ENCODE results near the gene NLRC5.
"Not testable (repeated sequence)": the region's sequence is repeated elsewhere in the genome, so short reads cannot be mapped to it uniquely, and the experiment has no call there.

The NLRC5 gene

DNA sequence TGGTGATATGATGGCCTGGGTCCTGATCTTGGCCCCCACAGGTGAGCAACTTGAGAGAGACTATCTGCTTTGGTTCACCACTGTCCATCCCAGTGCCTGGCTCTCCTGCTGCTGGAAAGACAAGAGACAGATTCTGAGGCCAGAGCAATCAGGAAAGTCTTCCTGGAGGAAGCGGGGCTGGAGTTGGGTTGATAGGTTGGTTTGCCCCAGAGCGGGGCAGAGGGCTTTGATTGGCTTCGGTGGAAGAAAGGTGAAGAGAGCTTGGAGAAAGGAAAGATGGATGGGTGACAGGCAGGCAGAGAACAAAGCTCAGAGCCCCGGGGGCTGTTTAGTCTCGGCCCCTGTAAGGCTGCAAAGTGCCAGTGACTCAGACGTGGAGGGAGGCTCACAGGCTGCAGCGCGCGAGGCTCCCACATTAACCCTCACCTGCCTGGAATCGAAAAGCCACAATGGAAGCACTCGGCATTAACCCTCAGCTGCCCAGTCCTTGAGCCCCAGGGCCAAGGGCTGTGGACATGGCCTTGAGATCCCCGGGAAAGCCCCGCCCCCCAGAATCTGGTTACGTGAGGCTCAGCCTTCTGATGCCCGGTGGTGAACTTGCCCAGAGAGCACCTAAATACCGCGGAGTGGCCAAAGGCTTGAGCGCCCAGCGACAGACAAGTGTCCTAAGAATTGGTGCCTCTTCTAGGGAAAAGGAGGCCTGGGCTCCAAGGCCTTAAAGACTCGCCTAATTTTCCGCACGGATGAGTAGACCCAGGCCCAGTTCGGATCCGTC, 102.0 kb downstream of the NLRC5 start:
- no peak for FAIRE-seq

DNA sequence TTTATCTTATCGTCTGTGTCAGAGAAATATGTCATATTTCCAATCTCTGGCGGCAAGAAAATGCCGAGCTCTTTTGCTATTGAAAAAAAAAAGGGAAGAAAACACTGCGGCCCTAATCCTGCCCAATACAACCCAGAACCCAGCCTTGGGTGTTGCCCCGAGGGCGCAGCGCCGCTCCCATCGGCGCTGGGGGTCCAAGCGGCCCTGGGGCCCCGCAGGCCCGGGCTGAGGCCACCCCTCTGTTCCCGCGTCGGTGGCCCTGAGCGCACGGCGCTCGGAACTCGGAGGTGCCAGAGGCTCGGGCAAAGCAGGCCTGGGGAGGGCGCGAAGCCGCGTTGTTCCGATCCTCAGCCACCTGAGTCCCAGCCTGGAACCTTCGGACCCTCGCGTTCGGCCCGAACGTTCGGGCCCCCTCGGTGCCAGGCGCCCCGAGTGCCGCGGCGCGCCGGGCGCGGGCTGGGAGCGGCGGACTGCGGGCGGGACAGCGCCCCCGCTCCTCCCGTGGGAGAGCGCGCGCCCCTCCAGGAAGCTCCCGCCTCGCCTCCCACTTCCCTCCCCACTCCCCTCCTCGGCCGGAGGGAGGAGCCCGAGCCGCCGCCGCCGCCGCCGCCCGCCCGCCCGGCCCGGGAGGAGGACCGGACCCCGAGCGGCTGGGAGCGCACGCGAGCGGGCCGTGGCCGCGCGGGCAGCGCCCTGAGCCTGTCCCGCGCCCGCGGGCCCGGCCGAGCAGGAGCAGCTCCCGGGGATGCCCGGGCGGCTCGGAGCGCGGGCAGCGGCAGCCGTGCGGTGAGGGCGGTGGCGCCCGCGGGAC, 102.8 kb downstream of the NLRC5 start, which contains the start of gene CPNE2:
CPNE2 (plus strand) TSS at position 609 of the 811 bp plus-strand sequence. CDS start 18,160 bp downstream, outside the sequence.
- DNase-seq (ENCODE audit: extremely low spot score, insufficient read length, low read depth) (no peak), FAIRE-seq (no peak)

More for the DNA sequence above, 102.0 kb downstream of the NLRC5 start:
- DNase-seq (ENCODE audit: extremely low spot score, insufficient read length, low read depth), result no peak

DNA sequence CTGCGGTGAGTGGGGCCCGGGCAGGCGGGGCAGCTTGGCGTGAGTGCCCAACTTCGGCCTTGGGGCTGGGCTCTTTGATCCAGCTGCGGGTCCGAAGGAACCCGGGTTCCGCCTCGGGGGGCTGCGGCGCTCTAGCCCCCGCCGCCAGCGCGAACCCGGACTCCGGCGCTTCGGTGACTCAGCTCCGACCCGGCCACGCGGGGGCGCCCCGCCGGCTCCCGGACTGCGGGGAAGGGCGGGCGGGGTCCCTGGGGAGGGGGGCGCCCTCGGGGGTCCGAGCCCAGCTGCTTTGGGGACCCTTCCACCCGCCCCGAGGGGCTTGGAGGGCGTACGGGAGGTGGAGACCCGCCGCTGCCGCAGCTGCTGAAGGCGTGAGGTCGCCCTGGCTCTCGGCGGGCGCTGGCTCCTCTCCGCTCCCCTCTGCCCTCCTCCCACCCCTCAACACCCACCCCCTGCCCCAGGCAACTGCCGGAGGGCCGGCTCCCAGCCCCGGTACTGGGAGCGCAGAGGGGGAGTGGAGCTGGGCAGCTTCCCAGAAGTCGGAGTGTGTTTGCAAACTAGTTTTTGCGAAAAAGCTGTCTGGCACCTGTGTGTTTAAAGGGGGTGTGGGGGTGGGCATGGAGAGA, 103.5 kb downstream of the NLRC5 start:
- FAIRE-seq (no peak), DNase-seq (ENCODE audit: extremely low spot score, insufficient read length, low read depth) (no peak)

DNA sequence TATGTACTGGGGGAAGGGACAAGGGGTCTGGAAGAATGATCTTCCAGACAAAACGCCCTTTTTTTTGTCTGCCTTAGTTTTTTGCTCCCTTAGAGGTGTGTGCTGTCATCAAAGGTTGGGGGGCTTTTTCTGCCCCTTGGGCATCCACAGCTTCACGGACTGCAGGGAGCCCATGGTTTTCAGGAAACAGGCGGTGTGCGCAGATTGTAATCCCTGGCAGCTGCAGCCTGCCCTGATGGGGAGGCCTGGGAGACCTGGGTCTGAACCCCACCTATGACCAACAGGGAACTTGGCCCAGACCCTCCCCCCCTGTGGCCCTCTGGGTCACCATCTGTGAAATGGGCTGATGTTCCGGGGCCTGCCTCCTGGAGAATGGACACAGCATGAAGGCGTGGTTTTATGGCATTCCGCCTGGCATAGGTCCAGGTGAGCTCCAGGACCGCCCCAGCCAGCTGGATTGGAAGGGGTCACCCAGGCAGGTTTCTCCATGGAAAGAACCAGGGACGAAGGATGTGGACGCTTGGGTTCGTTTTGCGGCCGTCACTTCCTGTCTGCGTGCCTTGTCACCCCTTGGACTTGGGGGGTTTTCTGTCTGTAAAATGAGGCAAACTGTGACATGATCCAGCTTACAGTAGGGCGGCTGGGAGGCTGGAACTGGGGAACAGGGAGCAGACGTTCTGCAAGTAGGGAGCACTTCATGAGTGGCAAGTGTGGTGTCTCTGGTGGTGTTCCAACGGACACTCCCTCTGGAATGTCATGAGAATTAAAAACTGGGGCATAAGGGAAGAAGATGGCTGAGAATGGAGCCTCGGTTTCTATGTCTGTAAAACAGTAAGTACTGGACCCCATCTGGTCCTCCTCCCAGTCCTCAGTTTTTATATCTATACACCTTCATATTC, 104.6 kb downstream of the NLRC5 start:
- no peak for DNase-seq (ENCODE audit: extremely low spot score, insufficient read length, low read depth)
- no peak for FAIRE-seq

DNA sequence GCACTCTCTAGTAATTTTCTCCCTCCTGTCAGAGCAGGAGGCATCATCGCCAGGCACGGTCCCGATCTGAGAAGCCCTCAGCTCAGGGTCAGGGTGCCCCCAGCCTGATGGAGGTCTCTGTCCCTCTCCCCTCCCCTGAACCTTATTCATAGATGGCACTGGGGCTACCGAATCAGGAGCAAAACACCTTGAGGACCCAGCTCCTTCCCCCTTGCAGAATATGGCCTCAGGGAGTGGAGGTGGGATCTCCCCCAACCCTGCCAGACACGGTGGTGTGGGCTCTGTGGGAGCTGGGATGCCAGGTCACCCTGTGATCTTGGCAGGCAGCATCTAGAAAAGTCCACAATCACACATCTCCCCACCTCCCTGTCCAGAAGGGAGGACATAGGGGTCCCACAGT, 105.6 kb downstream of the NLRC5 start:
- DNase-seq (ENCODE audit: extremely low spot score, insufficient read length, low read depth) (no peak), FAIRE-seq (no peak)

DNA sequence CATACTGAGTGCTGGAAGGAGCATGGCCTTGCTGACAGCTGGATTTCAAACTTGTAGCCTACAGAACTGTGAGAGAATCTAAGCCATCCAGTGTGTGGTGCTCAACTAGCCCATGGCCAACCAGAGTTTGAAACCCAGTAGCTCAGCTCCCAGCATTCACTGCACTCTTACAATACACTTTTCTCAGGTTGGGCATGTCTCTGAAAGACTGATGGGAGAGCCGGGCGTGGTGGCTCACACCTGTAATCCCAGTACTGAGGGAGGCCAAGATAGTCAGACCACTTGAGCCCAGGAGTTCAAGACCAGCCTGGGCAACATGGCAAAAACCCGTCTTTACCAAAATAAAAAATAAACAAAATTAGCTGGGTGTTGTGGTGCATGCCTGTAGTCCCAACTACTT, 106.8 kb downstream of the NLRC5 start:
- DNase-seq (ENCODE audit: extremely low spot score, insufficient read length, low read depth) (no peak), FAIRE-seq (no peak)

DNA sequence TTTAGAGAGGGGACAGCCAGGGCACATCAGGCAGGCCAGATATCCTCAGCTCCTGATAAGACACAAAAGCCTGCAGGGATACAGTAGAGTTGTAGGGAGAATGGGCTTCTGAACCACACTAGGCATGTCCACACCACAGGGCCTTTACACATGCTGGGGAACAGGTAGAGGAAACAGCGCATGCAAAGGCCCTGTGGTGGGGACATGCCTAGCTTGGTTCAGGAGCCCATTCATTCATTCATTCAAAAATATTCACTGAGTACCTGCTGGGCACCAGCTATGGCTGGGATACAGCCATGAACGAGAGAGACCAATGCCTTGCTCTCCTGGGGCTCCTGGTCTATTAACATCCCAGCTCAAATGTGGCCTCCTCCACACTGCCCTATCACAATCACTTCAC, 107.4 kb downstream of the NLRC5 start:
- no peak for FAIRE-seq
- DNase-seq (ENCODE audit: extremely low spot score, insufficient read length, low read depth), result no peak

DNA sequence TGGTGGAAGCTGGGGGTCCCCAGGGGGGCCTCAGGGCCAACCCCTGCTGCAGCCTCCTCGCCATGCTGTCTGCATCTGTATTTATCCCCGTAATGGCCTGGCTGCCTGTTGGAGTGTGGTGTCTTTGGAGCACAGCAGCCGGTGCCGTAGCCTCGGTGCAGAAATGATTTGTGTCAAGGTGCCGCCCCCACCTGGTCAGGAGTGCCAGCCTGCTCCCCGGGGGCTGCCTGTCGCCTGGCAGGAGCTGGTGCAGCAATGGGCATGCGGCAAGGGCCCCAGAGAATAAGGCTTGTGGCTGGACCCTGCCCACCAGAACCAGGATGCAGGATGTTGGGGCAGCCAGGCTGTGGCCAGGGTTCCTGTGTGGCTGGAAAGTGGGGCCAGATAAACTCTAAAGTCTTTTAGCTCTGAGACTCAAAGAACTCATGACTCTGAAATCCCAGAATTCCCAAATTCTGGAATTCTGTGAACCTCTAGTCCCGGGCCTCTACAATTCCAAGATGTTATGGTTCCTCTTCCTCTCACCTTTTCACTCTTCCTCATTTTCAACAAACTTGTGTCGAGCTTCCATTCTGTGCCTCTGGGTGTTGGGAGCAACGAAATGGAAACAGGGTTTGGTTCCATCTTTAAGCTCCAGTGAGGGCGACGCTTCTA, 109.0 kb downstream of the NLRC5 start:
- FAIRE-seq (no peak), DNase-seq (ENCODE audit: extremely low spot score, insufficient read length, low read depth) (no peak)

DNA sequence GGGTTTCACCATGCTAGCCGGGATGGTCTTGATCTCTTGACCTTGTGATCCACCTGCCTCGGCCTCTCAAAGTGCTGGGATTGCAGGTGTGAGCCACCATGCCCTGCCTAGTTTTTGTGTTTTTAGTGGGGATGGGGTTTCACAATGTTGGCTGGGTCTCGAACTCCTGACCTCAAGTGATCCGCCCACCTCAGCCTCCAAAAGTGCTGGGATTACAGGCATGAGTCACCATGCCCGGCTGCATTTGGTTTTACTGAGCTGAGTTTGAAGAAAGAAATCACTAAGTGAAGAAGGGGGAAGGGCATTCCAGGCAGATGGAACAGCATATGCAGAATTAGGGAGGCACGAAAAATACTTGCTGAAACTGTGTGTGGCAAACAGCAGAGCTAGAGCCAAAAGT, 110.6 kb downstream of the NLRC5 start:
- FAIRE-seq; DNase-seq (ENCODE audit: extremely low spot score, insufficient read length, low read depth): not testable (repeated sequence)

DNA sequence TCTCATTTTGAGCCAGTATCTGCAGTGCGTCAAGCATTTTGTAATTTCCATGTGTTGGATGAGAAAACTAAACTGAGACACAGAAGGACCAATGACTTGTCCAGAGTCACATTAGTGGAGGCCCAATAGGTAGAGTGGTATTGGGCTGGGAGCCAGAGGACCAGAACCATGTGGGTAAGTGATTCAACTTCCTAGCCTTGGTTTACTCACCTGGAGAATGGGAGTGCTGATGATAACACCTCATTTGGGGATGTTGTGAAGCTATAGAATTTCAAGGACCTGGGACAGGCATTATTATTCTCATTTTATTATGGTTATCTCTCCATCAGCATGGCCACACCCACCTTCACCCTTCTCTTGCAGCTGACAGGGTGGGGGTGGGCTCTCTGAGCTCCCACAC, 111.1 kb downstream of the NLRC5 start:
- no peak for FAIRE-seq
- DNase-seq (ENCODE audit: extremely low spot score, insufficient read length, low read depth), result no peak

DNA sequence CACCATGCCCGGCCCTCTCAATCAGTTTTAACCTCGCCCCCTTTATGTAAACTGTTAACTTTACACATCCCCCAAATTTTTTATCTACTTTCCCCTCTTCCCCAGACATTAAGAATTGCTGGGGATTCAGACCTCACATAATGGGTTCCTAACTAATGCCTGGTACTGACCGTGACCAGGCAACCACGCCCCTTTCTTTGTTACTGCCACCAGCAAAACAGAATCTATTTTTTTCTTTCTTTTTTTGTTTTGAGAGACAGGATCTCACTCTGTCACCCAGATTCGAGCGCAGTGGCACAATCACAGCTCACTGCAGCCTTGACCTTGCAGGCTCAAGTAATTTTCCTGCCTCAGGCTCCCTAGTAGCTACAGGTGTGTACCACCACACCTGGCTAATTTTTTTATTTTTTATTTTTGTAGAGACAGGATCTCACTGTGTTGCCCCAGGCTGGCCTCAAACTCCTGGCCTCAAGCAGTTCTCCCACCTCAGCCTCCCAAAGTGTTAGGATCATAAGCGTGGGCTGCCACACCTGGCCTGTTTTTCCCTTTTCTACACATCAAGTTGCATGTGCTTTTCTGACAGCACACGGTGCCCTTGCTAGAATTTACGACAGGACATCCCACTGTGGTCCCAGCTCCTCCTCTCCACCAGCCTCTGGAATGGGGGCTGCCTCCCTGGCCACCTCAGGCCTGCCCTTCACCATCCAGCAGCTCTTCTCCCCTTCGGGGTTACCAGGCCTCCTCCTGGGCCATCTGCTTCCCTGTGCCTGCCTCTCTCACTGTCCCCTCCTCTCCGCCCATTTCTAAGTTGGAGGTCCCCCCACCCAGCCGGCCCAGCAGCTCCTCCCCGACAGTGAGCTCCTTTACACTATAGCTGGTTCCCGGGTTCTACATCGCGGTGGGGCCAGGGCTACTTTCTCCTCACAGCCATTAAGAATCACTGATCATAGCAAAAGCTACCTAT, 113.8 kb downstream of the NLRC5 start:
- no peak for DNase-seq (ENCODE audit: extremely low spot score, insufficient read length, low read depth)
- FAIRE-seq, result no peak

DNA sequence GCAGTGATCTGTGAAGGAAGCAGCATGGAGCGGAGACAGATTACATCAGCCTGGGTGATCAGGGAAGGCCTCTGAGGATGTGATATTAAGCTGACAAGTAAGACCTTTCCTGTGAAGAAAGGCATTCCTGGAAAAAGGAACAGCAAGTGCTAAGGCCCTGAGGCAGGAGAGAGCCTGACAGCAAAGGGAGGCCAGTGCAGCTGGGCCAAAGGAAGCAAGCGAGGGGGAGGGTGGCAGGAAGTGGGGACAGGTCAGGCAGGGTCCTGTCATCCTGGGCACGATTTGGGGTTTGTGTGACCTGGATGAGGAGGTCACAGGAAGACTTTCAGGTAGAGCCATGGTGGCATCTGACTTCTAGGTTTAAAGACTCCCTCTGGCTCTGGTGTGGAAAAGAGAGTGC, 115.3 kb downstream of the NLRC5 start:
- FAIRE-seq, result no peak
- no peak for DNase-seq (ENCODE audit: extremely low spot score, insufficient read length, low read depth)

DNA sequence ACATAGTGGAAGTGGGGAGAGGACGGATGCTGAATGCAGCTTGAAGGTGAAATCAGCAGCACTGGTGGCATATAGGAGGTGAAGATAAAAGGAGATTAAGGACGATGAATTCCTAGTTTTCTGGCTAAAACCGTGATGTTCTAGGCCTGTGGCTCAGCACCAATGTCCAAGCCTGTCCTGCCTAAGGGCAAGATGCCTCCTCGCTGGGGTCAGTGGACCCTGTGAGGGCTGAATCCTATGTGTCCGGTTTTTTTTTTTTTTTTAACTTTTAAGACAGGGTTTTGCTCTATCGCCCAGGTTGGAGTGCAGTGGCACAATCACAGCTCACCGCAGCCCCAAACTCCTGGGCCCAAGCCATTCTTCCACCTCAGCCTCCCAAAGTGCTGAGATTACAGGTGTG, 115.8 kb downstream of the NLRC5 start:
- no peak for DNase-seq (ENCODE audit: extremely low spot score, insufficient read length, low read depth)
- FAIRE-seq, result no peak

DNA sequence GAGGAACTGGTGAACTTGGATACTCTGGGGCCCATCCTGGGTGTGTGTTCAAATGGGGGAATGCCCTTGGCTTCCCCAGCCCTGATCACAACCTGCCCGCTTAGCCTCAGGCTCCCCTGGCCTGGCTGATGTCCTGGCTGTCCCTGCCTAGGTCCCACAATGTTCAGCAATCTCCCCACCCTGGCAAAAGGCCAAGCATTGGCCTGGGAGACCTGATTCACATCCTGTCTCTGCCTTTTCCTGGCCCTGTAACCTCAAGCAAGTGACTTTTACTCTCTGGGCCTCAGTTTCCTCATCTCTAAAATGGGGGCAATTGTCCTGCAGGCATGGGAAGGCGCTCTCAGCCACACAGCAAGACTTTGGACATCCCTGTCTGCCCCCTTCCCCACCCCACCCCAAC, 117.4 kb downstream of the NLRC5 start:
- no peak for FAIRE-seq

DNA sequence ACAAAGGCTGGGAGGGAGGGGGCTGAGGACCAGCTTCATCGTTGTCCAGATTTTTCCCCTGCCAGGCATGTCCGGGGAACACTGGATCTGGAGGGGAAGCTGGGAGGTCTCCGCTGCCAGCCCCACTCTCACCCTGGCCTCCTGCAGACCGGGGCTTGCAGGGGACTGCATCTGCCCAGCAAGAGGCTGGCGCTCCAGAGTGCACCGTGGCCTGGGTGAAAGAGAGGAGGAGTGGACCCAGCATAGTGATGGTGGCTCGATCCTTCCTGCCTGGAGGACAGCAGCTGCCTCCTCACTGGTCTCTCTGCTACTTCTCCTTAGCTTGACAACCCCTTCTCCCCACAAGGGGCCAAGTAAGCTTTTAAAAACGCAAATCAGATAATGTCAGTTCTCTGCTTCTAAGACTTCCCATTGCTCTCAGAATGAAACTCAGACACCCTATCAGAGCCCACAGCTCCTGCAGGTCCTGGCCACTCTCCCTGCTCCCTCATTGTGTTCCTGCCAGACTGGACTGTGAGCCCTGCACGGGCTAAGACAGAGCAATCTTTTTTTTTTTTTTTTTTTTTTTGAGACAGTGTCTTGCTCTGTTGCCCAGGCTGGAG, 118.1 kb downstream of the NLRC5 start:
- DNase-seq (ENCODE audit: extremely low spot score, insufficient read length, low read depth) (no peak), FAIRE-seq (no peak)

More for the DNA sequence above, 117.4 kb downstream of the NLRC5 start:
- no peak for DNase-seq (ENCODE audit: extremely low spot score, insufficient read length, low read depth)

DNA sequence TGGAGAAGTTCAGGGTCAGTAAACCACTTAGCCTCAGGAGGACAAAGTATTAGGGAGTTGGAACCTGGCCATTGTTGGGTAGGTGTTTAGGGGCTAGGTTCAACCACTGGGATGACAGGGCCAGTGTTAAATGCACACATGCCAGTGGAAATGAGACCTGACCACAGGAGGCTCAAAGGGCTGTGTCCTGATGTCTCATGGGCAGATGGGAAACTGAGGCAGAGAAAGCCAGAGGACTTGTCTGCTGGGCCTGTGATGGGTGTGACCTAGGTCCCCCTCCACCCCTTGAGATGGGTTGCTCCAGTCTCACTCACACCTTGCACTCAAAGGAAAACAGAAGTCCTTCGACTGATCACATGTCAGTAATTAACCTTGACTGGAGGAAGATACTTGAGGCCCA, 119.1 kb downstream of the NLRC5 start:
- no peak for FAIRE-seq
- DNase-seq (ENCODE audit: extremely low spot score, insufficient read length, low read depth), result no peak

DNA sequence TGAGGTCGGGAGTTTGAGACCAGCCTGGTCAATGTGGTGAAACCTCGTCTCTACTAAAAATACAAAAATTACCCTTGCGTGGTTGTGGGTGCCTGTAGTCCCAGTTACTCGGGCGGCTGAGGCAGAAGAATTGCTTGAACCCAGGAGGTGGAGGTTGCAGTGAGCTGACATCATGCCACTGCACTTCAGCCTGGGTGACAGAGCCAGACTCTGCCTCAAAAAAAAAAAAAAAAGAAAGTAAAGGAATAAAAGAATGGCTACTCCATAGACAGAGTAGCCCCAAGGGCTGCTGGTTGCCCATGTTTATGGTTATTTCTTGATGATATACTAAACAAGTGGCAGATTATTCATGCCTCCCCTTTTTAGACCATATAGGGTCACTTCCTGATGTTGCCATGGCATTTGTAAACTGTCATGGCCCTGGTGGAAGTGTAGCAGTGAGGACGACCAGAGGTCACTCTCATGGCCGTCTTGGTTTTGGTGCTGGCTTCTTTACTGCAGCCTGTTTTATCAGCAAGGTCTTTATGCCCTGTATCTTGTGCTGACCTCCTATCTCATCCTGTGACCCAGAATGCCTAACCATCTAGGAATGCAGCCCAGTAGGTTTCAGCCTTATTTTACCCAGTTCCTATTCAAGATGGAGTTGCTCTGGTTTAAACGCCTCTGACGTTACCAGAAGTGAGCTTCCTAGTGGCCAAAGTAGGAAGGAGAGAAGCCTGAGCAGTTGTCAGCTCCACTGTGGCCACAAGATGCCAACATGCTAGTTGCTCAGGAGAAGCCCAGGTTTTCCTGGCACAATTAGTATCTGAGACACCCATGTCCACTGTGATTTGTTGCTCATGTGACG, 120.1 kb downstream of the NLRC5 start:
- not testable (repeated sequence) for FAIRE-seq; DNase-seq (ENCODE audit: extremely low spot score, insufficient read length, low read depth)
